ENCODE data around the gene CD79A.
A peak's percentile ranks its signal among the peaks of the same experiment; 100 is the strongest.

The CD79A gene

DNA sequence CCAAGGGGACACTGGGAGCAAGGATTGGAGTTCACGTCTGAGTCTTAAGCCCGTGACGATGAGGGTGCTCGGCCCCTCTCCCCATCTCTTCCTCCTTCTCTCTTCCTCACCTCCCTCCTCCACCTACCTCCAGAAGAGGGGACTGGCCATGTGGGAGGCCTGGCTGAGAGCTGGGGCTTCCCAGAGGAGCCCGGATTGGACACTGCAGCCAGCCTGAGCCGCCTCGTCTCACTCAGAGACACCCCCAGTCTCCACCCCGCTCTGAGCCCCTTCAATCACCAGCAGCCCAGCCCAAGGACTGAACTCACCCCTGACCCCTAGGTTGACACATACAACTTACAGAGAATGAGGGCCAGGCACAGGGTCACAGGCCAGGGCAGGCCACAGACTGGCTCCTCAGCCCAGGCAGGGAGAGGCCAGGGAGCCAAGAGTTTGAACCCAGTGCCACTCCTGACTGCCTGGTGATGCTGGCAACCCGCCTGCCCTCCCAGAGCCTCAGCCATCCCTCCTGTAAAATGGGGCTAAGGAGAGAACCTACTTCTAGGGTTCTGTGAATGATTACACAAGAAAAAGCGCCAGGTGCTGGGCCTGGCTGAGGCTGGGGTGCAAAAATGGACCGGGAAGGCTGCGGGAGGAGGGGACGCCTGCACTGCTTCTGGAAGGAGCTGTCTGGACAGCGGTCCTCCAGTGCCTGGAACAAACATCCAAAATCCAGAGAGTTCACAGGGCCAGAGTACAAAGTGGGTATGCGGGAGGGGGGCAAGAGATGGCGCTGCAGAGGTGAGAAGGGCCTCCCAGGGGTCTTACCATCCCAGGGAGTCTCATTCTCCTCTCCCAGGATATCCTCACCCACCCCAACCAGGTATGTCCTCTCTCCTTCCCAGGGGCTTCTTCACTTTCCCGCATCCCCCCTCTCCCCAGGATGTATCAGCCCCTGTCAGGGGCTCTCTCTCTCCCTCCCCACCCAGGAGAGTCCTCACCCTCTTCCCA is 1.1 kb downstream of the CD79A start:
- no peak overlapping the region for H3K4me3 ChIP-seq (ENCODE audit: low read depth, low read length)
- TF ChIP-seq, protein P1, sequence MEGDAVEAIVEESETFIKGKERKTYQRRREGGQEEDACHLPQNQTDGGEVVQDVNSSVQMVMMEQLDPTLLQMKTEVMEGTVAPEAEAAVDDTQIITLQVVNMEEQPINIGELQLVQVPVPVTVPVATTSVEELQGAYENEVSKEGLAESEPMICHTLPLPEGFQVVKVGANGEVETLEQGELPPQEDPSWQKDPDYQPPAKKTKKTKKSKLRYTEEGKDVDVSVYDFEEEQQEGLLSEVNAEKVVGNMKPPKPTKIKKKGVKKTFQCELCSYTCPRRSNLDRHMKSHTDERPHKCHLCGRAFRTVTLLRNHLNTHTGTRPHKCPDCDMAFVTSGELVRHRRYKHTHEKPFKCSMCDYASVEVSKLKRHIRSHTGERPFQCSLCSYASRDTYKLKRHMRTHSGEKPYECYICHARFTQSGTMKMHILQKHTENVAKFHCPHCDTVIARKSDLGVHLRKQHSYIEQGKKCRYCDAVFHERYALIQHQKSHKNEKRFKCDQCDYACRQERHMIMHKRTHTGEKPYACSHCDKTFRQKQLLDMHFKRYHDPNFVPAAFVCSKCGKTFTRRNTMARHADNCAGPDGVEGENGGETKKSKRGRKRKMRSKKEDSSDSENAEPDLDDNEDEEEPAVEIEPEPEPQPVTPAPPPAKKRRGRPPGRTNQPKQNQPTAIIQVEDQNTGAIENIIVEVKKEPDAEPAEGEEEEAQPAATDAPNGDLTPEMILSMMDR (IDR thresholded peaks at IDR 0.05; ENCODE audit: control insufficient read depth, extremely low read depth, insufficient read depth): no peak
- DNase-seq (ENCODE audit: low read depth): no peak

DNA sequence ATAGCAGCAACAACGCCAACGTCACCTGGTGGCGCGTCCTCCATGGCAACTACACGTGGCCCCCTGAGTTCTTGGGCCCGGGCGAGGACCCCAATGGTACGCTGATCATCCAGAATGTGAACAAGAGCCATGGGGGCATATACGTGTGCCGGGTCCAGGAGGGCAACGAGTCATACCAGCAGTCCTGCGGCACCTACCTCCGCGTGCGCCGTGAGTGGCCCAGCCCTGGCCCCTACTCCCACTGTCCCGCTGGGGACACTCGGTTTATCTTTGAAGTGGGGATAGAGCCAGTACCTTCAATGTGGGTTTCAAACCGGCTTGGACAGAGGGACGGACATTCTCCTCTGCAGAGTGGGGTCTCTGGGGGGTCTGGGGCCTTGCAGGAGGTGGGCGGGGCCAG is 2.0 kb downstream of the CD79A start:
- H3K4me3 ChIP-seq (ENCODE audit: low read depth, low read length): no peak overlapping the region
- DNase-seq (ENCODE audit: low read depth): no peak

GRCh38 chr19:41879670-41880328 is 2.7 kb downstream of the CD79A start:
- no peak overlapping the region for H3K4me3 ChIP-seq (ENCODE audit: low read depth, low read length)
- no peak for DNase-seq (ENCODE audit: low read depth)
- TF ChIP-seq, protein P1 (IDR thresholded peaks at IDR 0.05; ENCODE audit: control insufficient read depth, extremely low read depth, insufficient read depth): no peak

More for the DNA sequence above, 2.0 kb downstream of the CD79A start:
- TF ChIP-seq, protein P1 (IDR thresholded peaks at IDR 0.05; ENCODE audit: control insufficient read depth, extremely low read depth, insufficient read depth): no peak

GRCh38 chr19:41880329-41880708 is 3.2 kb downstream of the CD79A start:
- H3K4me3 ChIP-seq (ENCODE audit: low read depth, low read length): no peak overlapping the region
- no peak for DNase-seq (ENCODE audit: low read depth)
- TF ChIP-seq, protein P1 (IDR thresholded peaks at IDR 0.05; ENCODE audit: control insufficient read depth, extremely low read depth, insufficient read depth): no peak

DNA sequence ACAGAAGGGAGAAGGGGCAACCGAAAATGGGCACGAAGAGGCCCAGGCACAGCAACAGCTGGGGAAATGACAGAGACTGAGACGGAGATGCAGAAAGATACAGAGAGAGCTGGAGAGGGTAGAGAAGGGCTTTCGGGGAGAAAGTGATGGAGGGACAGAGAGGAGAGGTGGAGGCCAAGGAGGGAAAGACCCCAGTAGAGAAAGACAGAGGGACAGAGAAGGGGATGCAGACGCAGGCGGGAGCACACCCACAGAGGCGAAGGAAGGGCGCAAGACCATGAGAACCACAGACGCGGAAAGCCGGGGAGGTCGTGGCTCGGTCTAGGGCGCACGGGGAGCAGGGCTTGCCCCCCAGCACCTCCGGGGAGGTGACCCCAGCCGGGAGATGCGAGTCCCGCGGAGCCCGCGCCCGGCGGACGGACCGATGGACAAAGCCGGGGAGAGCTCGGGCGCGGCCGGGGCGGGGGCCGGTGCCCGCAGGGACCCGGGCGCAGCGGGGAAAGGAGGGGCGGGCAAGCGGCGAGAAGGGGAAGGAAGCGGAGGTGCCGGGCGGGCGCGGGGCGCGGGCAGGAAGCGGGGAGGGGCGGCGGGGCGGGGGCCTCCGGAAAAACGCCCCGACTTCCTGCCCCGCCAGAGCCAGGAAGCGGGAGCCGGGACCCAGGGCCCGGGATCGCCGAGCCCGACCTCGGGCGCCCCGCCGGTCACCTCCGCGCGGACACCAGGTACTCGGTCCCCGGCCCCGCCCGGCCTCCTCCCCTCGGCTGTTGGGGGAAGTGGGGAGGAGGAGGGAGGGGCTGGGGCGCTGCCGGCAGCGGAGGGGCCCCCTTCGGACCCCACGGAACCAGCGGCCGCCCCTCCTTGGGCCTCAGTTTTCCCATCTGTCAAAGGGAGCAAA is 5.7 kb downstream of the CD79A start, which contains the start of gene ARHGEF1:
Gene ARHGEF1 (plus strand): TSS at position 617 of the 895 bp plus-strand sequence. CDS start 4,899 bp downstream, outside the sequence.
- H3K4me3 ChIP-seq (ENCODE audit: low read depth, low read length): peak within 1 kb of the TSS; percentile 82
- DNase-seq (ENCODE audit: low read depth): no peak
- TF ChIP-seq, protein P1 (IDR thresholded peaks at IDR 0.05; ENCODE audit: control insufficient read depth, extremely low read depth, insufficient read depth): no peak

GRCh38 chr19:41883463-41883820 is 6.4 kb downstream of the CD79A start:
- DNase-seq (ENCODE audit: low read depth): no peak
- TF ChIP-seq, protein P1 (IDR thresholded peaks at IDR 0.05; ENCODE audit: control insufficient read depth, extremely low read depth, insufficient read depth): no peak

More at GRCh38 chr19:41883463-41883820, 6.4 kb downstream of the CD79A start:
- peak overlapping the region; percentile 82 for H3K4me3 ChIP-seq (ENCODE audit: low read depth, low read length)
